Neuronal stem cell (in vitro differentiated cells): ENCODE measurements around the gene GKN1.

Source experiments
- DNase-seq: peaks from one replicate; pipeline ENCODE4 v3.0.0-alpha.2; 2013; ENCODE audit warnings: low spot score
- H2AFZ ChIP-seq: one replicate; pipeline ENCODE4 v1.6.1; 2013; ENCODE audit warnings: mild to moderate bottlenecking, low read length, inconsistent platforms
- H2AK5ac ChIP-seq: 2 replicates; pipeline ENCODE4 v1.6.1; 2013; ENCODE audit warnings: low read depth, mild to moderate bottlenecking, inconsistent platforms, low read length, moderate library complexity, mixed read lengths
- H2BK120ac ChIP-seq: 2 replicates; pipeline ENCODE4 v1.6.1; 2013; ENCODE audit warnings: low read depth, mild to moderate bottlenecking, inconsistent platforms, low read length, moderate library complexity, mixed read lengths
- H2BK12ac ChIP-seq: one replicate; pipeline ENCODE4 v1.6.1; 2013; ENCODE audit warnings: low read length, inconsistent platforms
- H2BK15ac ChIP-seq: 2 replicates; pipeline ENCODE4 v1.6.1; 2013; ENCODE audit warnings: mild to moderate bottlenecking, low read length, inconsistent platforms, mixed read lengths
- H2BK5ac ChIP-seq: one replicate; pipeline ENCODE4 v1.6.1; 2013; ENCODE audit warnings: inconsistent platforms, mild to moderate bottlenecking, low read length, moderate library complexity
- H3K14ac ChIP-seq: one replicate; pipeline ENCODE4 v1.6.1; 2013; ENCODE audit warnings: low read length, inconsistent platforms
- H3K18ac ChIP-seq: 2 replicates; pipeline ENCODE4 v1.6.1; 2013; ENCODE audit warnings: low read length, inconsistent platforms
- H3K23ac ChIP-seq: 2 replicates; pipeline ENCODE4 v1.6.1; 2013; ENCODE audit warnings: low read depth, mild to moderate bottlenecking, mixed read lengths, low read length, inconsistent platforms; ENCODE audit not compliant: poor library complexity
- H3K27ac ChIP-seq: replicated peaks from 3 replicates; pipeline ENCODE4 v1.5.1; 2013; ENCODE audit warnings: low read length, inconsistent platforms
- H3K27me3 ChIP-seq, 3 experiments: 2 replicates each; pipeline ENCODE4 v1.6.1; 2013; ENCODE audit warnings: low read length in 3 of 3, mild to moderate bottlenecking in 2 of 3, inconsistent platforms in 1 of 3, low read depth in 1 of 3, mixed read lengths in 1 of 3, moderate library complexity in 1 of 3; ENCODE audit not compliant: control insufficient read depth in 3 of 3, insufficient read depth in 3 of 3
- H3K36me3 ChIP-seq, 2 donors: replicated peaks in 1 of 2; 2 replicates each; pipeline ENCODE4 v1.6.1; 2013; ENCODE audit warnings: low read length in 2 of 2; ENCODE audit not compliant: control insufficient read depth in 2 of 2, insufficient read depth in 2 of 2
- H3K4ac ChIP-seq: 2 replicates; pipeline ENCODE4 v1.6.1; 2013; ENCODE audit warnings: inconsistent platforms, mild to moderate bottlenecking, low read length, moderate library complexity
- H3K4me1 ChIP-seq, 2 donors: 1 replicate in 1 of 2; 2 replicates in 1 of 2; pipeline ENCODE4 v1.6.1; 2013; ENCODE audit warnings: low read length in 2 of 2, low read depth in 1 of 2; ENCODE audit not compliant: control insufficient read depth in 2 of 2, insufficient read depth in 1 of 2
- H3K4me2 ChIP-seq: one replicate; pipeline ENCODE4 v1.6.1; 2013; ENCODE audit warnings: mild to moderate bottlenecking, low read length, inconsistent platforms; ENCODE audit not compliant: insufficient read depth, poor library complexity, severe bottlenecking
- H3K4me3 ChIP-seq, 2 donors: 2 replicates each; pipeline ENCODE4 v1.5.1; 2013; ENCODE audit warnings: low read length in 2 of 2, mild to moderate bottlenecking in 2 of 2, inconsistent platforms in 1 of 2, moderate library complexity in 1 of 2
- H3K79me1 ChIP-seq: one replicate; pipeline ENCODE4 v1.6.1; 2013; ENCODE audit warnings: low read depth, mild to moderate bottlenecking, inconsistent platforms, low read length, moderate library complexity
- H3K9ac ChIP-seq: one replicate; pipeline ENCODE4 v1.6.1; 2013; ENCODE audit warnings: mild to moderate bottlenecking, low read depth, low read length, inconsistent platforms; ENCODE audit not compliant: poor library complexity
- H3K9me3 ChIP-seq, 2 donors: replicated peaks in 1 of 2; 2 replicates each; pipeline versions ENCODE3 to v1.6.1; 2013; ENCODE audit warnings: low read length in 2 of 2, mild to moderate bottlenecking in 2 of 2, inconsistent platforms in 1 of 2, low read depth in 1 of 2, mixed read lengths in 1 of 2, moderate library complexity in 1 of 2; ENCODE audit not compliant: control insufficient read depth in 2 of 2, insufficient read depth in 1 of 2
- H4K8ac ChIP-seq: one replicate; pipeline ENCODE4 v1.6.1; 2013; ENCODE audit warnings: low read depth, mild to moderate bottlenecking, inconsistent platforms, low read length, moderate library complexity
- H4K91ac ChIP-seq: one replicate; pipeline ENCODE4 v1.6.1; 2013; ENCODE audit warnings: low read length, low read depth, mild to moderate bottlenecking, inconsistent platforms; ENCODE audit not compliant: poor library complexity
- WGBS, 2 donors: extraction: QIAGEN DNeasy Blood & Tissue Kit; methylation state at CpG; one replicate each; pipeline ENCODE4 v1.1.7; 2013; ENCODE audit warnings: missing lambda C conversion rate in 2 of 2, mixed read lengths in 1 of 2; ENCODE audit not compliant: insufficient read length in 2 of 2, insufficient replicate concordance in 1 of 2; ENCODE audit errors: extremely low coverage in 2 of 2; 5-methylcytosine and 5-hydroxymethylcytosine counted together

The GKN1 gene

DNA sequence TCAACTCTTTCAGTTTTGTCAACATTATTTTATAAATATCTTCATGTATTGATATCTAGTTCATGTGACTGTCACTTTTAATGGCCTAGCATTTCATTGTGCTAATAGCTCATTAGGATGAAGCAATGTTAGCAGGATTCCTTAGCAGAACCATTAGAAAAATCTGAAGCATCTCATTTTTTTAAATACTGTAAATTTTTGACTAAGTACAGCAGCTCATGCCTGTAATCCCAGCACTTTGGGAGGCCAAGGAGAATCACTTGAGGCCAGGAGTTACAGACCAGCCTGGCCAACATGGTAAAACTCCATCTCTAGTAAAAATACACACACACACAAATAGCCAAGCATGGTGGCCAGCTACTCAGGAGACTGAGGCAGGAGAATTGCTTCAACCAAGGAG, 23.0 kb downstream of the GKN1 start:
- H3K4ac ChIP-seq: no peak overlapping the region
- no peaks in the 10 kb centered on the region for H3K9me3 ChIP-seq
- no peaks in the 10 kb centered on the region for H3K4me1 ChIP-seq
- no peak overlapping the region for H4K8ac ChIP-seq
- no peak overlapping the region for H2AFZ ChIP-seq
- H3K79me1 ChIP-seq: no peaks in the 10 kb centered on the region
- H3K18ac ChIP-seq: no peak overlapping the region
- H3K36me3 ChIP-seq: no peaks in the 10 kb centered on the region
- H2BK15ac ChIP-seq: no peak overlapping the region
- no peak overlapping the region for H3K9ac ChIP-seq
- H3K4me2 ChIP-seq: no peak overlapping the region
- H3K27me3 ChIP-seq: no peaks in the 10 kb centered on the region
- no peak overlapping the region for H2BK12ac ChIP-seq
- no peak overlapping the region for H3K4me3 ChIP-seq
- H2BK120ac ChIP-seq: no peak overlapping the region
- H2BK5ac ChIP-seq: no peak overlapping the region
- H3K14ac ChIP-seq: no peak overlapping the region
- DNase-seq: no peak
- H2AK5ac ChIP-seq: no peak overlapping the region
- H4K91ac ChIP-seq: no peak overlapping the region
- H3K23ac ChIP-seq: no peak overlapping the region
- H3K27ac ChIP-seq: no peak overlapping the region

DNA sequence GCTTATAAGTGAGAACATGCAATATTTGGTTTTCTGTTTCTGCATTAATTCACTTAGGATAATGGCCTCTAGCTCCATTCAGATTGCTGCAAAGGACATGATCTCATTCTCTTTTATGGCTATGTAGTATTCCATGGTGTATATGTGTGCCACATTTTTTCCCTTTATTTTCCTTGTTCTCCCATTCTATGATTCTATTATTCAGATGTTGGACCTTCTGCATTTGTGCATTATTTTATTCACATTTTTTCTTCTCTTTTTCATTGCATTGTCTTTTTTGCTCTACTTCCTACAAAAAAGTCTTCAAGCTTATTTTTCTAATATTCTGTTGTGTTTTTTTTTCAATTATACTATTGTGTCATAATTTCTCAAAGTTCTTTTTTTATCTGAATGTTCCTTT, 27.4 kb downstream of the GKN1 start:
- Histone ChIP-seq H3K4me2 (no peak overlapping the region), H2BK12ac (no peak overlapping the region), H2AFZ (no peak overlapping the region), H4K91ac (no peak overlapping the region), H3K14ac (no peak overlapping the region), H3K9me3 (no peaks in the 10 kb centered on the region), H3K79me1 (no peaks in the 10 kb centered on the region), H2AK5ac (no peak overlapping the region), H4K8ac (no peak overlapping the region), H3K27ac (no peak overlapping the region), H2BK5ac (no peak overlapping the region), H3K4me1 (no peaks in the 10 kb centered on the region), H2BK15ac (no peak overlapping the region), H3K27me3 (no peaks in the 10 kb centered on the region), H3K18ac (no peak overlapping the region), H3K36me3 (no peaks in the 10 kb centered on the region), H3K4me3 (no peak overlapping the region), H2BK120ac (no peak overlapping the region), H3K9ac (no peak overlapping the region), H3K4ac (no peak overlapping the region), H3K23ac (no peak overlapping the region)
- DNase-seq: no peak

DNA sequence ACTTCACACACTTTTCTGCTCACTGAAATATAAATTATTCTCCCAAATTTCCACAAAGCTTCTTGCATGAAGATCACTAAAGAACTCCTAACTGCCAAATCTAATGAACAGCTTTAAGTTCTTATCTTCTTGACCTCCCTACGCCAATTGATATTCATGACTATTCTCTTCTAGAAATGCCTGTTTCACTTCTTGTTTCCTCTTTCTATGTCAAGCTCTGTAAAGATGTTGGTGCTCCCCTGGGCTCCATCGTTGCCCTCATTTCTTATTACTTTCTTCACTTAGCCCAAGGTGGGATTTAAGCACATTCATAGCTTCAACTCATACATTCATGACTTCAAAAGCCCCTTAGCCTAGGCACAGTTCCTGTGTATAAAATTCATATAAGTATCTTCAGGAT, 29.3 kb downstream of the GKN1 start:
- Histone ChIP-seq H3K9ac (no peak overlapping the region), H2BK5ac (no peak overlapping the region), H2BK15ac (no peak overlapping the region), H3K14ac (no peak overlapping the region), H4K8ac (no peak overlapping the region), H3K4me3 (no peak overlapping the region), H3K27ac (no peak overlapping the region), H3K36me3 (no peaks in the 10 kb centered on the region), H3K4ac (no peak overlapping the region), H3K4me1 (no peaks in the 10 kb centered on the region), H2BK120ac (no peak overlapping the region), H2AK5ac (no peak overlapping the region), H4K91ac (no peak overlapping the region), H3K23ac (no peak overlapping the region), H2BK12ac (no peak overlapping the region), H3K27me3 (no peaks in the 10 kb centered on the region), H3K79me1 (no peaks in the 10 kb centered on the region), H3K9me3 (no peaks in the 10 kb centered on the region), H3K18ac (no peak overlapping the region), H3K4me2 (no peak overlapping the region), H2AFZ (no peak overlapping the region)
- DNase-seq: no peak
- WGBS, 2 donors: no CpG with 5 or more reads among the region's 2 CpGs

DNA sequence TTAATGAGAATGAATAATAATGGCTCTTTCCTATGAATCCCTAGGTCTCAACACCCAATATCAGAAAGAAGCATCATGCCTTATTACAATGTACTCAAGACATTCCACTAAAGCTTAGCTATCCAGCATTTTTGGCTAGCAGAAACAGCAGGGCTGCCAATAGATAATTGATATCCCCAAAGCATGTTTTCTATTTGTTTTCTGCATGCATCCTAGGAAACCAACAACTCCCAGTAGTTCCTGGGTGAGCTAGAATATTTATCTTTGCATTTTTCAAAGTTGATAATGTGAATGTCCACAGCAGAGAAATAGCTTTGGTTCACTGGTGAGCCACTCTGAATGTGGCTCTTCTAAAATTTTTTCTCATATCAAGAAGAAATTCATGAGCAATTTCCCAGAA, 32.7 kb downstream of the GKN1 start:
- Histone ChIP-seq H3K18ac (no peak overlapping the region), H2AFZ (no peak overlapping the region), H3K4me1 (no peaks in the 10 kb centered on the region), H3K27me3 (peaks cover 0 to 15% (median 4%) of the 10 kb centered on the region in 3 experiments), H3K4me2 (no peak overlapping the region), H4K8ac (no peak overlapping the region), H3K14ac (no peak overlapping the region), H3K79me1 (no peaks in the 10 kb centered on the region), H2BK5ac (no peak overlapping the region), H3K23ac (no peak overlapping the region), H2BK120ac (no peak overlapping the region), H3K4me3 (no peak overlapping the region), H2BK15ac (no peak overlapping the region), H4K91ac (no peak overlapping the region), H3K36me3 (no peaks in the 10 kb centered on the region), H3K9me3 (no peaks in the 10 kb centered on the region), H3K27ac (no peak overlapping the region), H2AK5ac (no peak overlapping the region), H3K4ac (no peak overlapping the region), H3K9ac (no peak overlapping the region), H2BK12ac (no peak overlapping the region)
- no peak for DNase-seq
